Non-pigmented ciliary epithelial cell (primary cell): ENCODE measurements around the gene KIRREL3.
"Not testable (repeated sequence)": the region's sequence is repeated elsewhere in the genome, so short reads cannot be mapped to it uniquely, and the experiment has no call there.

ENCODE experiments used
- DNase-seq: peaks from one replicate; pipeline ENCODE4 v3.0.0-alpha.2; 2010; ENCODE audit warnings: low read depth

The KIRREL3 gene

DNA sequence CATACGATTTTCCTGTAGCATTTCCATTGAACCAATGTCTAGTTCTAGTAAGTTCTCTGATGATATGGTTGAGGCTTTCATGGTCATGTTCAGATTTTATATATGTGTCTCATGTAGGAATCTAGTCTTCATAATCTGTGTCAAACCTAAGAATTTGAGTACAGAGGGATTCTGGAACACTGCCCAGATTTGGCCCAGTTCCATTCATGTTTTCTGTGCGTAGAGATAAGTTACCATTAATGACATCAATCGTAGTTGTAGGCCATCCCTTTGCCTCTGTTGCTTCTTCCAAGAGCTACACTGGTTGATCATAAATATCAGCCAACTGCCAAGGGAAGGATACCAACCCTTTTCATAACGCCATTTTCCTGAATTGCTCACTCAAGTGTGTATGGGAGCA lies 621.8 kb downstream of the KIRREL3 start:
- no peak for DNase-seq

DNA sequence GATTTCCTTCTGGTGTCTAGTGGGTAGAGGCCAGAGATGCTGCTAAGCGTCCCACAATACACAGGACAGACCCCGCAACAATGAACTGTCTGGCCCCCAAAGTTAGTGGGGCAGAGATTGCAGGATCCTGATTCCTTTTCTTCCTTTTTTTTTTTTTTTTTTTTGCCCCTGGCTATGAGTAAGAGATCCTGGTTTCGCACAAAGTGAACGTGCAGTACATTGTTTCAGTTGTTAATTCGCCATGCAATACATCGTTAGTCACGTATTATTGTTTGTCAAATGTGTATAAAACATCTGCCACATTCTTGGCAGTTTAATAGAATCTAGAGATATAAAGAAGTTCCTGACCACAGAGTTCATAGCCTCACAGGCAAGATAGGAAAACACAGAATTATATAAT lies 624.8 kb downstream of the KIRREL3 start:
- no peak for DNase-seq

DNA sequence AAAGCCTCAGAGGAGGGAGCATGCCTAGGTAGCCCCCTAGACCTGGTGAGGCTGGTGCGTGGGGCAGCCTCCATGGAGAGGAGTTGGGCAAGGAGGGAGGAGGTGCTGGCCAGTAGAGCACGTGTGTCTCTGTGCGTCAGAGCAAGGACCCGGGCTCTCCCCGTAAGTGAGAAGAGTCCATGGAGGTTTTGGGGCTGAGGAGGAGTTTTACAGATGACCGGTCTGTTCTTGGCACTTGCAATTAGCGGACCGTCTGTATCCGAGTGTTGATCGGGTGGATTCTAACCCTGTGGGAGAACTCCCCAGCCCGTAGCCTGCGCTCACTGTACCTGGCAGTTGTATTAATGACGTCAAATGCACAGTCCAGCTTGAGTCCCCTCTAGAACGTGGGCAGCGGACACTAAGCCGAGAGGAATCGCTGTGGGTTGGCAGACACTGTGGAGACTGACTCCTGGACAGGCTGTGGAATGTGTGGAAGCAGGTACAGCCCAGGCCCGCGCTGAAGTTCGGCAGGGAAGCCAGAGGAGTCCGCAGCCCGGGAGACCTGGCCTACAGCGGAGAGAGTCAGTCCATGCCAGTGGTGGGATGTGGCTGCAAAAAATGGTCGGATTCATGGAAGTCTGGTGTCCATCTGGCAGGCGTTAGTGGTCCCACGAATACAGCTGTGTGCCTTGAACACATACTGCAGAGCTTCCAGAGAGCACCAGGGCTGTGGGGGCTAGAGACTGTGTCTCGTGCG lies 625.8 kb downstream of the KIRREL3 start:
- not testable (repeated sequence) for DNase-seq

GRCh38 chr11:126373389-126374066 lies 627.0 kb downstream of the KIRREL3 start:
- not testable (repeated sequence) for DNase-seq
